Measurements from ENCODE around the gene DCLRE1C.
A peak's percentile ranks its signal among the peaks of the same experiment; 100 is the strongest.

DCLRE1C gene

GRCh38 chr10:14884082-14884481, 69.8 kb downstream of the DCLRE1C start:
- intact Hi-C loops (cut with DNase I; ENCODE audit: low total_unique reads), result no loop called here
- Histone ChIP-seq H3K27ac (no peak overlapping the region), H3K9me3 (no peaks in the 10 kb centered on the region), H3K27me3 (no peaks in the 10 kb centered on the region), H3K4me3 (no peak overlapping the region), H3K36me3 (no peaks in the 10 kb centered on the region), H3K4me1 (peaks cover 0 to 11% (median 7%) of the 10 kb centered on the region in 4 donors)
- DNase-seq, result no peak
- TF ChIP-seq CTCF (IDR thresholded peaks at IDR 0.05), result no peak

GRCh38 chr10:14880229-14880628, 73.7 kb downstream of the DCLRE1C start:
- no peak for DNase-seq
- no peaks in the 10 kb centered on the region for H3K36me3 ChIP-seq
- no peak for TF ChIP-seq CTCF (IDR thresholded peaks at IDR 0.05)
- no peaks in the 10 kb centered on the region for H3K27me3 ChIP-seq
- no peak overlapping the region for H3K27ac ChIP-seq
- intact Hi-C loops (cut with DNase I; ENCODE audit: low total_unique reads), result no loop called here
- H3K4me3 ChIP-seq, result no peak overlapping the region
- peaks cover 0 to 25% (median 12%) of the 10 kb centered on the region in 4 donors for H3K4me1 ChIP-seq
- H3K9me3 ChIP-seq, result no peaks in the 10 kb centered on the region

DNA sequence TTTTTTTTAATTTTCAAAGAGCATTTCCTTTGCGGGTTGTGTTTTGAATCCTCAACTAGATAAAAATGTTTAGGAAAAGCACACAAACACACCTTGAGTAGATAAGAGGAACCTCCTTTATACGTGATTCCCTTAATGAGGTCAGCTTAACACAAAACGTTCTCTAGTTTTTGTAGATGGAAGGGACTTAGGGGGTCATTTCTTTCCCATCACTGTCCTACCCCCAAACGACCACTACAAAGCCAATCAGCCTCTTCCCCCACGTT, 74.0 kb downstream of the DCLRE1C start:
- intact Hi-C loops (cut with DNase I; ENCODE audit: low total_unique reads), result loop anchor here (5.0 kb wide), 1 partner anchor 43 kb away; the partner anchor contains the start of genes CDNF, HSPA14 and MSANTD7
- Histone ChIP-seq H3K27ac (no peak overlapping the region), H3K9me3 (no peaks in the 10 kb centered on the region), H3K4me3 (peak overlapping the region; percentile 97 to 99), H3K4me1 (peaks cover 0 to 25% (median 12%) of the 10 kb centered on the region in 4 donors), H3K27me3 (no peaks in the 10 kb centered on the region), H3K36me3 (no peaks in the 10 kb centered on the region)
- TF ChIP-seq CTCF (IDR thresholded peaks at IDR 0.05), result no peak
- no peak for DNase-seq

GRCh38 chr10:14879124-14879927, 74.6 kb downstream of the DCLRE1C start:
- TF ChIP-seq CTCF (IDR thresholded peaks at IDR 0.05), result no peak
- peak in 1 of 2 donors; percentile 29 for DNase-seq
- H3K4me3 ChIP-seq, result peak overlapping the region; percentile 97 to 99
- peak overlapping the region; percentile 92 to 94 for H3K27ac ChIP-seq
- no peaks in the 10 kb centered on the region for H3K36me3 ChIP-seq
- H3K27me3 ChIP-seq, result no peaks in the 10 kb centered on the region
- H3K4me1 ChIP-seq, result peaks cover 0 to 25% (median 12%) of the 10 kb centered on the region in 4 donors
- H3K9me3 ChIP-seq, result no peaks in the 10 kb centered on the region
- intact Hi-C loops (cut with DNase I; ENCODE audit: low total_unique reads), result loop anchor here (5.0 kb wide), 1 partner anchor 42 kb away; the partner anchor contains the start of genes CDNF, HSPA14 and MSANTD7

DNA sequence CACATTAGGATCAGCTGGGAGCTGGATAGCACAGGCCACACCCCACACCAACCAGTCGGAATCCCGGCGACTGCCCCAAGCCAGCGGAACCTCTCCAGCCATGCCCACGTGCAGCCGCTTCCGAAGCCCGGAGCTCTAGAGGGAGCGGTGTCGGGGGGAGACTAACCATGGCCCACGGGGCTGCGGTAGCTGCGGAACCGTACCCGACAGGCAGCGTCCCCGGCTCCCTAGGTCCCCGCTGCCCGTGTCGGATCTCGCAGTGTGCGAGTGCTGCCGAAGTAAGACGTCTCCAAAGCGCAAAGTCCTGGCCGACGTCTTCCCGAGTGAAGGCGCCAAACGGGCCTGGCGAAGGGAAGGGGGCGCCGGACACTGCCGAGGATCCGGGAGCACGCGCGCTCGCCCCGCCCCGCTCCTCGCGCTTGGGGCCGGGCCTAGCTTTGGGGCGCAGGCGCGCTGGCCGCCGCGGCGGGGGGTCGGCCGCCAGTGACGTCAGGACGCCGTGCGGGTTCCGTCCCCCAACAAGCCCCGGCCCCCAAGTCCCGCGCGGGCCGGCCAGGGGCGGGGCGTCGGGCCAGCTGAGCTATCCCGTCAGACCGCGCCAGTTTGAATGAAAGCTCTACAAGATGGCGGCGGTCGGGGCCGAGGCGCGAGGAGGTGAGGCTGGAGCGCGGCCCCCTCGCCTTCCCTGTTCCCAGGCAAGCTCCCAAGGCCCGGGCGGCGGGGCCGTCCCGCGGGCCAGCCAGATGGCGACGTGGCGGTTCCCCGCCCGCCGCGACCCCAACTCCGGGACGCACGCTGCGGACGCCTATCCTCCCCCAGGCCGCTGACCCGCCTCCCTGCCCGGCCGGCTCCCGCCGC, 75.4 kb downstream of the DCLRE1C start, which contains the start of gene SUV39H2:
TSS of gene SUV39H2 (plus strand) at position 601 of the 858 bp plus-strand sequence. CDS start at position 624, 23 bp downstream.
- peak within 1 kb of the TSS; percentile 92 to 94 for H3K27ac ChIP-seq
- no peaks in the 10 kb centered on the region for H3K9me3 ChIP-seq
- H3K4me1 ChIP-seq, result peaks cover 0 to 25% (median 12%) of the 10 kb centered on the region in 4 donors
- peak; percentile 94 to 97 for DNase-seq
- H3K27me3 ChIP-seq, result no peaks in the 10 kb centered on the region
- H3K36me3 ChIP-seq, result no peaks in the 10 kb centered on the region
- H3K4me3 ChIP-seq, result peak within 1 kb of the TSS; percentile 97 to 99
- TF ChIP-seq CTCF (IDR thresholded peaks at IDR 0.05), result no peak
- intact Hi-C loops (cut with DNase I; ENCODE audit: low total_unique reads), result loop anchor here (5.0 kb wide), 1 partner anchor 41 kb away; the partner anchor contains the start of genes CDNF, HSPA14 and MSANTD7

Data from tibial artery (tissue), 4 donors.